CD4-positive, alpha-beta T cell treated with Interleukin-6 at 100 ng/mL for 8 hours (primary cell): ENCODE measurements around the gene KRTAP8-1.

Source experiments
- DNase-seq: peaks from one replicate; pipeline ENCODE4 v3.0.0-alpha.2; 2020; ENCODE audit warnings: mixed read lengths, low spot score

The KRTAP8-1 gene, protein sequence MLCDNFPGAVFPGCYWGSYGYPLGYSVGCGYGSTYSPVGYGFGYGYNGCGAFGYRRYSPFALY

DNA sequence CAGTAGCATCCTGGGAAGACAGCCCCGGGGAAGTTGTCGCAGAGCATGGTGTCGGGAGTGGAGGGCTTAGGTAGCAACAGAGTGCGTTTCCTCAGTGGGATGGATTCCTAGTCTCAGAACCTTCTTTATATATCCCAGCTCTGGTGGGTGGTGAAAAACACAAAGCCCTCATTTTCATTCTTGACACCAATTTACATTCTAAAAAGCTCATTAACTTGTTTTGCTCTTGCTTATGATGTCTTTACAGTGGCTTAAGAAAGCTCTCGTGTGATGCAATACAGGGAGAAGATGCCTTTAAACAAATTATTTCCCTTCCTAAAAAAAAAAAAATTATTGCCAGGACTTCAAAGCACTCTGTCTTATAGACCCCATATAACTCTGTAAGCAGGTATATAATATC is at the start of gene KRTAP8-1:
Gene KRTAP8-1, minus strand, starts transcription at position 101 of the 400 bp plus-strand sequence. Its CDS starts 54 bp downstream, at position 47.
- DNase-seq, result no peak

- no peak for DNase-seq
These were observed 34.8 kb upstream of the KRTAP8-1 start for GRCh38 chr21:30847627-30848500.

DNA sequence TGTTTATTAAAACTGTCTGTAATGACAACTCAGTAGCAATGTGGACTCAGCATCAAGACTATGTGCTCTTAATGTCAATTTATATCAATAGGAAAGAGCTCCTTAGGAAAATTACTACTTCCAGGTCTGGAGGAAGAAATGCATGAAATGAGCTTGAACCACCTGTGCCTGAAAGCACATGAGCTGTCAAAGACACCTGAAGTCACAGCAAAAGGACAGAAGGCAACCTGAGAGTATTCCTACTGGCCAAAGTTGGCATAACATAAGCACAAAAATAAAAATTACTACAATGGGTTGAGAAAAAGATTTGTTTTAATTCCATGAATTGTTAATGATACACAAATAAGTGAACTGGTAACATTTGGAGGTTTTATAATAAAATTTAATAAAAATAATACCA is 29.9 kb upstream of the KRTAP8-1 start:
- DNase-seq, result no peak

DNA sequence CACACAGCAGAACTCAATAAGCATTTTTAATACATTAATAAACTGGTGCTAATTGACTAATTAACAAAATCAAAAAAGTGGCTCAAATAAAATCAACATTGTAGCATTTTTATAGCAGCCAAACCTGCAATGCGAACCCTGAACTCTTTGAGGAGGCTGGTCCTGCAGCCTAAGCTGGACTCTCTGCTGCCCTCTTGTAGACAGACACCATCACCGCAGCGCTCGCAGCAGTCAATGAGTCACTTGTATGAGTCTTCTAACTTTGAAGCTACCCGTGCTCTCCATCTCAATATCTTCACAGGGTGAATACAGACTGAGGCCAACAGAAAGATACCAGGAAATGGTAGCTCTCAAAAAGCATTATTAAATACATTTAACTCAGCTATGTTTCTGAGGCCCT is 26.2 kb upstream of the KRTAP8-1 start:
- no peak for DNase-seq

- no peak for DNase-seq
These were observed 25.5 kb upstream of the KRTAP8-1 start for GRCh38 chr21:30838536-30838935.

GRCh38 chr21:30831194-30831765 is 18.2 kb upstream of the KRTAP8-1 start:
- peak; percentile 17 for DNase-seq

GRCh38 chr21:30829659-30830058 is 16.6 kb upstream of the KRTAP8-1 start, which contains the start of gene KRTAP7-1:
Gene KRTAP7-1, minus strand, starts transcription at chr21:30829759. Its CDS starts 61 bp downstream, at chr21:30829698.
- no peak for DNase-seq

GRCh38 chr21:30818837-30819610 is 6.0 kb upstream of the KRTAP8-1 start:
- DNase-seq, result no peak

DNA sequence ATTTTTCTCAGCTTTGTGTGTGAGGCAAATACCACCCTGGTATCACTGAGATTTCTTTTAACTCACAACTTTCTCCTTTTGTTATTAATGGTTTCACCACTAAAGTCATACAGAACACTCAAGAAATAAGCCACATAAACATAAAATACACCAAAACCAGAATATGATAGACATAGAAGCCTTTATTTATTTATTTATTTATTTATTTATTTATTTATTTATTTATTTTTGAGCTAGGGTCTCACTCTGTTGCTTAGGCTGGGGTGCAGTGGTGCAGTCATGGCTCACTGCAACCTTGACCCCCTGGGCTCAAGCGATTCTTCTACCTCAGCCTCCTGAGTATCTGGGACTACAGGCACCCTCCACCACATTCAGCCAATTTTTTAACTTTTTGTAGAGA is 12.5 kb downstream of the KRTAP8-1 start:
- DNase-seq, result no peak

DNA sequence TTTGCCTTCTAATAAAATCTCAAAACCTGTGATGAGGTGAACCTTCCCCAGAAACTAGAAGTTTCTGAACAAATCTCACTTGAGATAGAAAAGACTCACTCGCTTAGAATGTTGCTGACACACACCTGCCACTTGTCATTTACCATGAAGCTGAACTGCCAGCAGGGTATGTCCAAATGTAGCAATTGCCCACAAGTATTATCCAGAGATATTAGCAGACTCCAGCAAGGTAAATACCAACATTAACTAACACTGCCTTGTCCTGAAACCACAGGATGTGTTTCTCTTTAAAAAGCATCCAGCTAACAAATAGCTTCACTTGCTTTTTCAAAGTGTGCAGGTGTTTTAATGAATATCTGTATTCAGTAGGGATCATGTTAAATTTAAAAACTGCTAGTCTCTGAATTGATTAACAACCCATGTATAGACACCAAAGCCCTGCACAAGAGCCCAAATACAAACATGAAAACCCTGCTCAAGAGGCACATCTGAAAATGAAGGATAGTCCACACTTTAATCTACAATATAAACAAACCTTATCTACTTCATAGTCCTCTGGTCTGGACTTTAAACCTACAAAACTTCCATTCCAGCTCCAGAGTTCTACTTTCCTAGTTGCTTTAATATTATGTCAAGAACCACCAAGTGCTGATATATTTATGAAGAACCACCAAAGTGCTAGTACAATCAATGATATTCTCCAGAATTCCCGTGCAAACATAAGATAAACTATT is 19.3 kb downstream of the KRTAP8-1 start:
- DNase-seq, result no peak

- DNase-seq, result no peak
These were observed 33.8 kb downstream of the KRTAP8-1 start for GRCh38 chr21:30779249-30779648.

GRCh38 chr21:30769724-30770431 is 43.2 kb downstream of the KRTAP8-1 start:
- no peak for DNase-seq
